ENCODE results near the gene BAZ1A. TPM values are rescaled to one million over a fixed set of nuclear protein-coding genes. Genes with fewer than 3 reads are reported as not detected.
A peak's percentile ranks its signal among the peaks of the same experiment; 100 is the strongest.

The BAZ1A gene, protein sequence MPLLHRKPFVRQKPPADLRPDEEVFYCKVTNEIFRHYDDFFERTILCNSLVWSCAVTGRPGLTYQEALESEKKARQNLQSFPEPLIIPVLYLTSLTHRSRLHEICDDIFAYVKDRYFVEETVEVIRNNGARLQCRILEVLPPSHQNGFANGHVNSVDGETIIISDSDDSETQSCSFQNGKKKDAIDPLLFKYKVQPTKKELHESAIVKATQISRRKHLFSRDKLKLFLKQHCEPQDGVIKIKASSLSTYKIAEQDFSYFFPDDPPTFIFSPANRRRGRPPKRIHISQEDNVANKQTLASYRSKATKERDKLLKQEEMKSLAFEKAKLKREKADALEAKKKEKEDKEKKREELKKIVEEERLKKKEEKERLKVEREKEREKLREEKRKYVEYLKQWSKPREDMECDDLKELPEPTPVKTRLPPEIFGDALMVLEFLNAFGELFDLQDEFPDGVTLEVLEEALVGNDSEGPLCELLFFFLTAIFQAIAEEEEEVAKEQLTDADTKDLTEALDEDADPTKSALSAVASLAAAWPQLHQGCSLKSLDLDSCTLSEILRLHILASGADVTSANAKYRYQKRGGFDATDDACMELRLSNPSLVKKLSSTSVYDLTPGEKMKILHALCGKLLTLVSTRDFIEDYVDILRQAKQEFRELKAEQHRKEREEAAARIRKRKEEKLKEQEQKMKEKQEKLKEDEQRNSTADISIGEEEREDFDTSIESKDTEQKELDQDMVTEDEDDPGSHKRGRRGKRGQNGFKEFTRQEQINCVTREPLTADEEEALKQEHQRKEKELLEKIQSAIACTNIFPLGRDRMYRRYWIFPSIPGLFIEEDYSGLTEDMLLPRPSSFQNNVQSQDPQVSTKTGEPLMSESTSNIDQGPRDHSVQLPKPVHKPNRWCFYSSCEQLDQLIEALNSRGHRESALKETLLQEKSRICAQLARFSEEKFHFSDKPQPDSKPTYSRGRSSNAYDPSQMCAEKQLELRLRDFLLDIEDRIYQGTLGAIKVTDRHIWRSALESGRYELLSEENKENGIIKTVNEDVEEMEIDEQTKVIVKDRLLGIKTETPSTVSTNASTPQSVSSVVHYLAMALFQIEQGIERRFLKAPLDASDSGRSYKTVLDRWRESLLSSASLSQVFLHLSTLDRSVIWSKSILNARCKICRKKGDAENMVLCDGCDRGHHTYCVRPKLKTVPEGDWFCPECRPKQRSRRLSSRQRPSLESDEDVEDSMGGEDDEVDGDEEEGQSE (N-terminal part only)
- total RNA-seq (2014; rRNA removed; shearing (Covaris generic)) = 46.0 and 81.9 TPM in 2 replicates

DNA sequence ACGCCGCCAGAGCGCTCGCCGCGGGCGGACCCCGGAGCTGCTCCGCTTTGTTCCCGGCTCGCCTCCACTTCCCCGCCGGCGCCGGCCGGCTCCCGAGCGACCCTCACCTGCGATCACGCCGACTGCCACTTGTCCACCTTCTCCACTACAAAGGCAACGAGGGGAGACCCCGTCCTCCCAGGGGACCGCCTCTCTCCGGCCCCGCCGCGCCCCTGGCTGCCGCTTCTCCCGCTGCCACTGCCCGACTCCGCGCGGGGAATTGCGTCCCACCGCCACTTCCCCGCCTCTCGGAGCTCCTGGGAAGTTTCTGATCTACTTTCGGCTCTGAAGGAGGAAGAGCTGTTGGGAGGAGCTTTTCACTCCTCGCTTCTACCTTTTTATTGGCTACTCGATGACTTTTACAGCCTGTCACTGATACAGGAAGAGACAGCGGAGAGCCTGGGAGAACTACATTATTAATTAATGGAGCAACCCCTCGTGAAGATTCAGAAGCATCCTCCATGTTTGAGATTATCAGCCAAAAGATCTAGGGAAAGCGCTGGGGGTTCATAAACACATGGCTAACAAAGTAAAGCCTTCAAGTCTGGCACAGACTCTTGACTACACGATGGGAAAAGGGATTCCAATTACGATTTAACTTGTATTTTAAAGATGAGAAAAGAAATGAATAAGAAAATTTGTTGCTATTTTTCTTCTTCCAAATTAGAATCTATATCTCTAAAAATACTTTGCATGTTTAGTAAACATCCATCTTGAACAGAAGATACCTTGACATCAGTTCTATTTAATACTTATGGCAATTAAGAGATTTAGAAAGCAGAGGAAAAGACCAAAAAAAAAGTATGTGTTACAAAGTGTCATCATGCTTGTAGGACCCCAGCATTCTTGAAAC lies at the start of gene BAZ1A:
Gene BAZ1A, minus strand, starts transcription at position 330 of the 892 bp plus-strand sequence. CDS start 756 bp downstream, outside the sequence.
- DNase-seq (ENCODE audit: low read depth) = peak; percentile 89

DNA sequence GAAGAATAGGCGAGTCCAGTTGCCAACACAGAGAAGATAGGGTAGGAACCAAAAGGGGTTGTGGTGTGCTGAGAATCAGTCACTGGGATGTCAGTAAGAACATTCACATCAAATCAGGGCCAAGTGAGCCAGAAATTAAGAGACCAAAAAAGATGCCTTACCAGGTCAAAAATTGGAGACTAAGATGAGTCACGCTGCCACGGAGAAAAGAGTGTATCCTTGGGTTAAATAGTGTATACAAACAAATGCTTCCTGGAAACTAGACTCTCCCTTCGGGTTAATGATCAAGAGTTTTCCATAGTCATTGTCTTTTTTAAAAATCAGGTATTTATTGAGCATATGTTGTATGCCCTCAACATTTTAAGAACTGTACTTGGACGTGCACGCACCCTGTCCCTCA lies 45.2 kb upstream of the BAZ1A start:
- no peak for DNase-seq (ENCODE audit: low read depth)

DNA sequence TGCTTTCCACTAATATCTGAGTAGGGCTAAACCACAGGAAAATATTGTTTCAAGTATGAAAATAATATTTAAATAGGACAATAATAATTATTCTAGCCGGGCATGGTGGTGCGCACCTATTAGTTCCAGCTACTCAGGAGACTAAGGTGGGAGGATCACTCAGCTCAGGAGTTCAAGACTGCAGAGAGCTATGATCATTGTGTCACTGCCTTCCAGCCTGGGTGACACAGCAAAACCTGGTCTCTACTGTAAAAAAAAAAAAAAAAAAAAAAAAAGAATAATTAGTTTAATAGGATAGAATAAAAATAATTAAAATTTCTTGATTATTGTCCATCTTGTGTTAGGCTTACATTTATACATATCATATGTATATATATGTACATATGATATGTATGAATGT lies 38.5 kb upstream of the BAZ1A start:
- DNase-seq (ENCODE audit: low read depth) = no peak

DNA sequence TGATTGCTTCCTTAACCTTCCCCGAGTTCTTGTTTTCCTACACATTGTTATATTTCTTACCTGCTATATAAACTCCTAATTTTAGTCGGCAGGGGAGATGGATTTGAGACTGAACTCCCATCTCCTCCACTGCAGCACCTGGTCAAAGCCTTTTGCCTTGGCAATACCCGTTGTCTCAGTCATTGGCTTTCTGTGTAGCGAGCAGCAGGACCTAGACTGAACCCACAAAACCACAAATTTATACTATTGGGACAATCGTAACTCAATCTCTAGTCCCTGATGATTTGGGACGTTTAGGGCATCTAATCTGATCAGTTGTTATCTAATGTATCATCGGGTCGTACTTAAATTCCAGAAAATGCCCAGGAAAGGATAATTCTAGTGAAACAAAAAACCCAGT lies 37.8 kb upstream of the BAZ1A start:
- DNase-seq (ENCODE audit: low read depth) = no peak

DNA sequence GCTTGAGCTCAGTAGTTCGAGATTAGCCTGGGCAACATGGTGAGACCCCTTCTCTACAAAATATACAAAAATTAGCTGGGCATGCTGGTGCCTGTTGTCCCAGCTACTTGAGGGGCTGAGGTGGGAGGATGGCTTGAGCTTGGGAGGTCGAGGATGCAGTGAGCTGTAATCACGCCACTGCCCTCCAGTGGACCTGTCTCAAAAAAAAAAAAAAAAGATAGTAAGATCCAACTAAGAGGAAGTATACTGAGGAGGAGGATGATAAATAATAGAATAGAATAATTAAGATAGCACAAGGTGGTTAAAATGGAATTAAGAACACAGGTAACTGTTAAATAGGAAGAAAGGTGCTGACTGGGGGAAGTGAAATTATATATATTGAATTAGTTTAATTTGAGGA lies 37.0 kb upstream of the BAZ1A start:
- DNase-seq (ENCODE audit: low read depth) = no peak

DNA sequence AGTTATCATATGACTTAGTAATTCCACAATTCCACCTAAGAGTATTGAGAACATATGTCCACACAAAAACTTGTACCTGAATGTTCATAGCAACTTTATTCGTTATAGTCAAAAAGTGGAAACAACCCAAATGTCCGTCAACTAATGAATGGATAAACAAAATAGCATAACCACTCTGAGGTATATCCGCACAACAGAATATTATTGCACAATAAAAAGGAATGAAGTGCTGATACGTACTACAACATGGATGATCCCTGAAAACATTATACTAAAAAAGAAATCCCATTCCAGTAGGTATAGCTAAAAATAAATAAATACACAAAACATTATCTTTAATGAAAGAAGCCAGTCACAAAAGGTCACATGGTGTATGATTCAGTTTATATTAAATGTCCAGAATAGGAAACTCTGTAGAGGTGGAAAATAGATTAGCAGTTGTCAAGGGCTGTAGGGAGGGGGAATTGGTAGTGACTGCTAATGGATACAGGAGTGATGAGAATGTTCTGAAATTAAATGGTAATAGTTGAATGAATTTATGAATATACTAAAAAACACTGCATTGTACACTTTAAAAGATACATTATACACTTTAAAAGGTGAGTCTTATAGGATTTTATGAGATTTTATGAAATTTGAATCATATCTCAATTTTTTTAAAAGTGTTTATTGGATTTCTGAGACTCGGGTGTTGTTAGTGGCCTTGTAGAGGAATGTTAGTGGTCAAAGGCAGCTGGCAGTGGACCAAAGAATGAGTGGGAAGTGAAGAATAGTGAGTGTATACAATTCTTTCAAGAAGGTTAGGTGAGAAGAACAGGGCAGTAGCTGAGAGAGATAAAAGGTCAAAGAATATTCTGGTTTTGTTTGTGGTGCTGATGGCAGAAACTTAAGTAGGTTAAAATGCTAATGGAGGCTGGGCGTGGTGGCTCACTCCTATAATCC lies 36.3 kb upstream of the BAZ1A start:
- peak; percentile 27 for DNase-seq (ENCODE audit: low read depth)

DNA sequence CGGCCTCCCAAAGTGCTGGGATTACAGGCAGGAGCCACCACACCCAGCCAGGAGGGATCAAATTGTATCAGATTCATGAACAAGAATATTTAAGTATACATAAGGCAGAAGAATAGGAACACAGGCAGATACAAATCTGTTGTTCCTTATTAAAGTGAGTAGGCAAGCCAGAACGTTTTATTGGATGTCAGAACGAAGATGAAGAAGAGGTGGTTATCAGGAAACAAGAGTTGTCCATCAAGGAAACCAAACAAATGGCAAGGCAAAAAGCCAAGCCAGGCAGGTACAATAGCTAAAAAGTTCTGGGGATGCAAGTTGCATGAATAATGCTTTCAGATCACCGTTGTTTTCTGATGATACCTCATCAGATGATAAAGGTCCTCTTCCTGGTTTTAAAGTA lies 31.1 kb upstream of the BAZ1A start:
- no peak for DNase-seq (ENCODE audit: low read depth)

DNA sequence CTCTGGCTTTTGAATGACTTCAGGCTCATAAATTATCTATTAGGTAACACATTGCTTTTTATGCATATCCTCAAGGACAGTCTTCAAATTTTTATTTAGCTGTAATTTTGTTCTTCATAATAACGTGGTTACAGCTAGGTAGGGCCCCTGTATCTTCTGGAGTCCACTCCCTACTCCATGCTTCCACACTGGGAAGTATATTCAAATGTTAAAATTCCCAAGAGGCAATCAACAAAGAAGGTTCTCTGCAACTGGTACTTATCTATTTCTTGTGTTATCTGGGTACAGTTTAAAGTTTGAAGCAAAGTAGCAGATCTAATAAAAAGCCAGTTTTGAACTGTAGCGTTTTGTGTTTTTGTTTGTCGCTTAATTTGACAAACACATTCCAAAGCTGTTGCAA lies 20.1 kb upstream of the BAZ1A start:
- DNase-seq (ENCODE audit: low read depth) = no peak

DNA sequence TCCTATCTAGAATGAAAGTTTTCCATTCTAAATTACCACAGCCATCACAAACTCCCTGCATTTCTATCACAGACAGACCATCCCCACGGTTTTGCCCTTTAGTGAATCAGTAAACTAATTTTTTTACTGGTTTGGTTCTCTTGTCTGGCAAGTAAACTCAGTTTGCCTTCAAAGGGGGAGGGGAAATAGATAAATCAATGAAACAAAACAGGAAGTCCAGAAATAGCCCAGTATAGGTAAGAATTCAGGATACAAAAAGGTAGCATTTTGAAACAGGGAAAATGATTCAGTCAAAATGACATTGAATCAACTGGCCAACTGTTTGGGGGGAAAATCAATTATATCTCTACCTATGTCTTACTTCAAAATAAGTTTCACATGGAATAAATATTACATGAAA lies 15.8 kb upstream of the BAZ1A start:
- DNase-seq (ENCODE audit: low read depth) = no peak

DNA sequence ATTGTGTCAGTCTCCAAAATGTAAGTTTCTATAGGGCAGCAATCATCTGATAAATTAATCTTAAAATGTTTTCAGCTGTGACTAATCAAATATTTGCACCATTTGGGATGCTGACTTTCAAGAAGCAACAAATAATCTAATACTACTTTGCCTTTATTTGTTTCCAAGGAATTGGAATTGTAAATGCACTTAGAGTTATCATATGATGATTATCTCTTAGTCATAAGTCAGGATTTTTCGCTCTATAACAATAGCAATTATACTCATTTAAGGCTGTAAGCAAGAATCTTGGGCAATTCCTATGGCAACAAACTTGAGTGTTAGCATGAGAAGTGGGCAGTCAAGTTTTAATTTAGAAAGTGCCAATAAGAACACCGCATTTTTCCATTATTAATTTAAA lies 13.0 kb upstream of the BAZ1A start:
- DNase-seq (ENCODE audit: low read depth) = no peak

DNA sequence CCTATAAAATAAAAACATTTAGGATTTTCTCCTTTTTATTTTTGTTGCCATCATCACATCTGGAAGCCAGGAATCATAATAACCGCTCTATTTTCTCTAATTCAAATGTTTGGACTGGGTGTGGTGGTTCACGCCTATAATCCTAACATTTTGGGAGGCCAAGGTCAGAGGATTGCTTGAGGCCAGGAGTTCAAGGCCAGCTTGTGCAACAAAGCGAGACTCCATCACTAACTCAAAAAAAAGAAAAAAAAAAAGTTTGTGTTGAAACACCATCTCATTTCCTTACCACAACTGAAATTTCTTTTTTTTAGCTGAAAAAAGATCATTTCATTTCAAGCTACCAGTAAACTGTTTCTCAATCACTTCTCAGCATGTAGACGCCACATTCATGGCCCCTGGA lies 8.8 kb upstream of the BAZ1A start:
- no peak for DNase-seq (ENCODE audit: low read depth)

DNA sequence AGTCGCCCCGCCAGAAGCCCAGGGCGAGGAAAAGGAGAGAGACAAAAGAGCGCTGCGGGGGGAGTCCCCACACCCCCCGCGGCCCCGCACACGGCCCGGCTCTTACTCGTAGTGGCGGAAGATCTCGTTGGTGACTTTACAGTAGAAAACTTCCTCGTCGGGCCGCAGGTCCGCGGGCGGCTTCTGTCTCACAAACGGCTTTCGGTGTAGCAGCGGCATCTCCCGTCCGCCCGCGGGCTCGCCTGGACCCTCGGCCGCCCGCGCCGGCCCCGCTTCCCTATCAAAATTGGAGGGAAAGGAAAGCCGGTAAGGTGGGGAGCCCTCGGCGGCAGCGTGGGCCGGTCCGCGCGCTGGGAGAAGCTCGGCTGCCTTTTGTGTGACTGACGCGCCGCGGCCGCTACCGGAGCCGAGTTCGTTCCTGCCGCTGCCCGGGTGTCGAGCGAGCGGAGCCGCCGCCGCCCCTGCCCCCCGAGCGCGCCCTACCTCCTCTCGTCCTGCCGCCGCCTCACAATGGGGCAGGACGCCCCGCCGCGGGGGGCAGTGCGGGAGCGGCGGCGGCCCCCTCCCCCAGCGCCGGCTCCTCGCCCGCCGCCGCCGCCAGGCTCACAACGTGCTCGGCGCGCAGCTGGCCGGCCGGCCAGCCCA lies 652 bp downstream of the BAZ1A start:
- DNase-seq (ENCODE audit: low read depth) = peak; percentile 67

DNA sequence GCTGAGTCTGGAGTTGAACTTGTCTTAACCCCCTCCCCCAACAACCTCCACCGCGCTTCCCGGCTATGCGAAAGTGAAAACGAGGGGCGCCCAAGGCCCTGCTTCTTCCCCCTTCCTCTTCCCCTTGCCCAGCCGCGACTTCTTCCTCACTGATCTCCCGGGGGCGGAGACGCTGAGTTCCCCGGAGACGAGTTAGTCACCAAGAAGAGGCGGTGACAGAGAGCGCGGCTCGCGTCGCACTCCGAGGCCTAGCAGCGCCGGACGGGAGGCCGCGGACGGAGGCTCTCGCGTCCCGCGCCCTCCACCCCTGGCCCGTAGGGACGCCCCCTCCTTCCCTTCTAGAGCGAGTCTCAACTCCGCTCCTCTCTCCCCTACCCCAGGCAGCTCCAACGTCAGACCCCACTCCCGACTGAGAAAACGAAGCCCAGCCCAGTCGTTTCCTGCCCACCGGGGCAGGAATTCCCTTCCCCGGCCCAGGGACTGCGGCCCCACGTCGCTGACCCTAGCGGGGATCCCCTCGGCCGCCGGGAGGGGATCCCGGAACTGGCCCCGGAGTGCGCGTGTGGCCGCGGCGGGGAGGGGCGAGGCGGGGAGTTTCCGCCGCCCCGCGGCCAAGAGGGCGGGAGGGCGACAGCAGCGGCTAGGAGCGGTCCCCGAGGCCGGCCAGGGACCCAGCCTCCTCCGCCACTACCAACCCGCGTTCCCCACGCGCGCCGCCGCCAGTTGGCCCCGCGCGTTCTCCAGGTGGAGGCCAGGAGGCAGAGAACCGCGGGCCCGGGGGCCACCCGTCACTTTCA lies 1.4 kb downstream of the BAZ1A start:
- peak; percentile 91 for DNase-seq (ENCODE audit: low read depth)

DNA sequence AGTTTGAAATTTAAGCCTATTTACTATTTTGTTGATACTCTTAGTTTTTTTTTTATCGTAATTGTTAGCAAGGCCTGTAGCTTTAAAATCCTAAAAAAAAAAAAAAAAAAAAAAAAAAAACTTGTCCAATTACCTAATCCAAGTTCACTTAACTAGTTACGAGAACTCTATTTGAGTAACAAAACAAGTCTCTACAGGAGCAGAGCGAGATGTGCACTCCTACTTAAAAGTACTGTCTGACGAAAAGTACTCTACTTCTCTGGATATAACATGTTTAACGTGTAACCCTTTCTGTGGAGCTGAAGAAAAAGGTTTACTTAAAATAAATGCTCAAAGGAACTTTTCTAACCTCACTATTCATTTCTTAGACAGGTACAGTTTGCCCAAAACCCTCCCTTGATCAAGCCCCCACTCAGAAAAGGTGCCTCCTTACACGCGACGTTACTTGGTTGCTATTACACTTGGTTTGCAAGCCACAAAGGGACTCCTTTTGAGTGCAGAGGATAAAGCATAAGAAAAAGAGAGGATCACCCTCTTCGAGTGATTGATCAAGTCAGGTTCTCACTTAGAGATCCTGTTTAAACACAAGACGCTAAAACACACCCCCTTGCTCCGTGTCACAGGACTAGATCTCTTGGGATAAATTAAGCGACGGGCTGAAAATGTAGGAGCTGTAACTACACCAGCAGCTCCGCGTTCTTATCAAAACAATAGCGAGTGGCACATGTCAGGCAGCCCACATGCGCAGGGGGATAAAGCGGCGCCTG lies 2.2 kb downstream of the BAZ1A start:
- DNase-seq (ENCODE audit: low read depth) = no peak

DNA sequence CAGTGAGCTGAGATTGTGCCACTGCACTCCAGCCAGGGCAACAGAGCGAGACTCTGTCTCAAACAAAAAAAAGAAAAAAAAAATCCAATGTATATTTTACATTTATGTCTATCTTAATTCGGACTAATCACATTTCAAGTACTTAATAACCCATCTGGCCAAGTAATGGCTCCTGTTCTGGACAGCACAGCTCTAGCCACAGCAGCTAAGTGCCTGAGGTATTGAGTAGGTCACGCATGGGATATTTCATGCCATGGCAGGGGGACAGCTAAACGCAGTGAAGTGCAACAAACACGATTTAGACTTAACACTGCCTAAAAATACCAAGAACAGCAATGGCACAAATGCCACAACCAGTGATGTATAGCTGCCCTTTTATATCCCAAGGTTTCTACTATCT lies 8.0 kb downstream of the BAZ1A start:
- DNase-seq (ENCODE audit: low read depth) = no peak

DNA sequence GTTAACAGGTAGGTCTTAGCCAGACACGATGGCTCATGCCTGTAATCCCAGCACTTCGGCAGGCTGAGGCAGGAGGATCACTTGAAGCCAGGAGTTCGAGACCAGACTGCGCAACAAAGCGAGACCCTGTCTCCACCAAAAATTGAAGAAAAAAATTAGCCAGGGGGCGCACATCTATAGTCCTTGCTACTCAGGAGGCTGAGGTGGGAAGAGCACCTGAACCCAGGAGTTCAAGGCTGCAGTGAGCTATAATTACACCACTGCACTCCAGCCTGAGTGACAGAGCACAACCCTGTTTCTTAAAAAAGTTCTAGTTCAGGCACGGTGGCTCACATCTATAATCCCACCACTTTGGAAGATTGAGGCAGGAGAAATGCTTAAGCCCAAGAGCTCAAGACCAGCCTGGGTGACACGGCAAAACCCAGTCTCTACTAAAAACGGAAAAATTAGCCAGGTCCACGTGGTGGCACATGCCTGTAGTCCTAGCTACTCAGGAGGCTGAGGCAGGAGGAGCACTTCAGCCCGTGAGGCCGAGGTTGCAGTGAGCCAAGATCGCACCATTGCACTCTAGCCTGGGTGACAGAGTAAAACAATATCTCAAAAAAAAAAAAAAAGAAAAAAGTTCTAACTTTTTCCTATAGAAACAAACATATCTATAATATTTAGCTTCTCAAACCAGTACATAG lies 9.1 kb downstream of the BAZ1A start:
- DNase-seq (ENCODE audit: low read depth) = no peak

DNA sequence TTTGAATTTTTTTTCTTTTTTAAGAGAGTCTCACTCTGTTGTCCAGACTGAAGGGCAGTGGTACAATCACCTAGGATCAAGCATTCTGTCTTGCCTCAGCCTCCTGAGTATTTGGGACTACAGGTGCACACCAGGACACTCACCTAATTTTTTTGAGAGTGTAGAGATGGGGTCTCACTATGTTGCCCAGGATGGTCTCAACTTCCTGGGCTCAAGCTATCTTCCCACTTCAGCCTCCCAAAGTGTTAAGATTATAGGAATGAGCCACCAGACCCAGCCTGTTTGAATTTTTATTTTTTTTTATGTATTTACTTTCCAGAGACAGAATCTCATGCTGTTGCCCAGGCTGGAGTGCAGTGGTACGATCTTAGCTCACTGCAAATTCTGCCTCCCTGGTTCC lies 11.3 kb downstream of the BAZ1A start:
- DNase-seq (ENCODE audit: low read depth) = no peak
